Activated CD4-positive, CD25-positive, alpha-beta regulatory T cell treated with anti-CD3 and anti-CD28 coated beads, Interleukin-2, amount 50 U/mL, for 24 hours (primary cell): ENCODE results near the gene RCSD1.
"Not testable (repeated sequence)": the region's sequence is repeated elsewhere in the genome, so short reads cannot be mapped to it uniquely, and the experiment has no call there.

Source experiments
- ATAC-seq, 2 donors: fragments of 150-1000 bp; cut with Tn5 transposase; one replicate each; pipeline ENCODE4 v1.10.0; 2021; ENCODE audit warnings: mild to moderate bottlenecking in 1 of 2, moderate library complexity in 1 of 2

Gene RCSD1, protein sequence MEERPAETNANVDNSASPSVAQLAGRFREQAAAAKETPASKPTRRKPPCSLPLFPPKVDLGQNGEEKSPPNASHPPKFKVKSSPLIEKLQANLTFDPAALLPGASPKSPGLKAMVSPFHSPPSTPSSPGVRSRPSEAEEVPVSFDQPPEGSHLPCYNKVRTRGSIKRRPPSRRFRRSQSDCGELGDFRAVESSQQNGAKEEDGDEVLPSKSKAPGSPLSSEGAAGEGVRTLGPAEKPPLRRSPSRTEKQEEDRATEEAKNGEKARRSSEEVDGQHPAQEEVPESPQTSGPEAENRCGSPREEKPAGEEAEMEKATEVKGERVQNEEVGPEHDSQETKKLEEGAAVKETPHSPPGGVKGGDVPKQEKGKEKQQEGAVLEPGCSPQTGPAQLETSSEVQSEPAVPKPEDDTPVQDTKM

DNA sequence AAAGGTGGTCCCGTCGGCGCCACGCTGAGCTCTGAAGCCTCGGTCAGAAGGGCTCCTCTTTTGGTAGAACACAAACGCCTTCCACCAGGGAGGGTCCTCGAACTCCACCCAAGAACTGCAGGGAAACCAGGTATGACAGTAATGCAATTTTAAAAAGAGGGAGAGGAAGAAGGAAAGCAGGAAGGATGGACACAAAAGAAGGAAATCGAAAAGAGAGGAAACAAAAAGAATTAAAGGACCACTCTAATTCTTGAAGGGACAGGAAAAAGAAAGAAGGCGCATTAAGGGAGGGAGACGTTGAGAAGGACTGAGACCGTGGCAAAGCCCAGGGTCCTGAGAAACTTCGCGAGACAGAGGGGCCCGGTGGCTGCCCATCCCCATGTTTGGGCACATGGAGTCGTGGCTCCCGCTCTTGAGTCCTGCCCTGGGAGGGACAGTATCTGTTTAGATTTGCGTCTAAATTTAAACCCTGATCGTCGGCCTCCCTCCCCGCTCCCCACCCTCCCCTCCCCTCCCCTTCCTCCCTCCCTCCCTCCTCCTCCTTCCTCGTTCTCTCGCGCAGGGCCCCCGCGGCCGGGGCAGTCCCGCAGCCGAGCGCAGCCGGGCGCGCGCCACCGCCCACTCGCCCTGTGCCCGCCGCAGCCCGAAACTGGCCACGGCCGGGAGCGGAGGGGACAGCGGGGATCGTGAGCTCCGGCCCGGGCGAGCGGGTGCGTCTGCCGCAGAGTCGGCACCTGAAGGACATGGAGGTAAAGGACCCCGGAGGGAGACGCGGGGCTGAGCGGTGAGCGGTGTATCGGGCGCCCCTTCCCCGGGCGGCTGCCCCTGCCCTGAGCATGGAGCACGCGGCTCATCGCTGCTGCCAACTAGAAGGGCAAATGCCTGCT, at the start of gene RCSD1:
RCSD1 (plus strand) TSS at position 552 of the 887 bp plus-strand sequence; CDS start at position 744, 192 bp downstream.
- ATAC-seq: peak; percentile 19 to 26

DNA sequence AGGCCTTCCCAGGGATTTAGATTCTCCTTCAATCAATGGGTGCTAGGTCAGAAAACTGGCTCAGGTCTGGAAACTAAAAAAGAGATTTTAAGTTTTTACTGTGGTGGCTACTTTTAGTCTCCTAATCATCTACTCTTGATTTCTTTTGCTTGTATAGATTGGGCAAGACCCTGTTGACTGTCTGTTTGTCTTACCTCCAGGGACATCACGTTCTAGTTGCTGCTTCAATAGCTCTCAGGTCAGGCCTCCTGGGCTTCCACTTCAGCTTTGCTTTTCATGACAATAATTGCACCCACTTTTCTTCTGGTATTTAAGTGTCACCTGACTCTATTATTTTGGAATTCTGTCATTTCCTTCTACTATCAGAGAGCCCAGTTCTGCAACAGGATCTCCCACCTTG, 48.0 kb upstream of the RCSD1 start:
- ATAC-seq: no peak

DNA sequence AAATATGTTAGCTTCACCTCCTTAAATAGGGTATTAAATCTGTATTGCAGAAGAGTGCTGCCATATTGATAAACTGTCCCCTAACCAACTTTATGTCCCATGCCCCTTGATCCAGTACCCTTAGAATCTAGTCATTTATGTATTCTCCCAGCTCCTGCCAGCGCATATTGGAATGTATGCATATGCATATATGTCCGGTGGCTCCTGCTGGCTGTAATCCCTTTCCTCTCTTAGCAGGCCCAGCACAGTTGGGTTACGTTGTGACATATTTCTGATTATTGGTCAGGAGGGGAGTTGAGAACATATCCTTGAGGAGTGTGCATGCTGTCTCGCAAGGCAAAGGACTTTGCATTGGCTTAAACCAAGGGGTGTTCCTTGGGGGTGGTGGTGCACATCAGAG, 47.3 kb upstream of the RCSD1 start:
- no peak for ATAC-seq

DNA sequence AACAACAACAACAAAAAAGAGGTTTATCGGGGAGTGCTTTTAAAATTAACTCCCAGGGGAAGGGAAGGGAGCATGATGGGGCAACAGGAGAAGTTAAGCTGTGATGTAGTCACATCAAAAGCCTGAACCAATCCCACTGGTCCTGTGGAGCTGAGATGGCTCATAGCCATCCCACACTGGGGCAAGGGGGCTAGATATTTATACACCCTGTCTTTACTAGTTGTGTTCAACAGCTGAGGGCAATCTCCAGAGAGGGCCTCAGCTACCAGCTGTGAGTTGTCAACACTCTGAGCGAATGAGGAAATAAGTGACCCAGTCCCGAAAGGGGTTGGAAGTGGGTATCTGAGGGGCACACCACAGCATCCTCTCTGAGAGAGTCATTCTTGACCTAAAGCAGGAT, 45.5 kb upstream of the RCSD1 start:
- ATAC-seq: no peak

DNA sequence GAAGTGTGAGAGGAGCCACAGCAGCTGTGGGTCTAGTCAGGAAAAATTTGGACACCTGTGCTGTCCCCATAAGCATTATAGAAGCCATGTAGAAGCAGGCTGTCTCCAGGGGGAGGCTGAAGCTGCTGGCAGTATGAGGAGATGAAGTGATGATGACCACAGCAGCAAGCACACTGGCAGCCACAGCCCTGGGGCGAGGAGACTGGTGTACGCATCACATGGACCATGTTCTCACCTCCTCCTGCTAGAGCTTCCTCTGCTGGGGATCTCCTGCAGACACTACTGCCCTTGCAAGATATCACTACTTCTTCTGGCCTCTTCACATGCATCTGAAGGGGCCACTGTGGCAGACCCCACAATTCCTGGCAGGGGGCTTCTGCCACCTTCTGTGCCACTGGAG, 42.7 kb upstream of the RCSD1 start:
- ATAC-seq: no peak

DNA sequence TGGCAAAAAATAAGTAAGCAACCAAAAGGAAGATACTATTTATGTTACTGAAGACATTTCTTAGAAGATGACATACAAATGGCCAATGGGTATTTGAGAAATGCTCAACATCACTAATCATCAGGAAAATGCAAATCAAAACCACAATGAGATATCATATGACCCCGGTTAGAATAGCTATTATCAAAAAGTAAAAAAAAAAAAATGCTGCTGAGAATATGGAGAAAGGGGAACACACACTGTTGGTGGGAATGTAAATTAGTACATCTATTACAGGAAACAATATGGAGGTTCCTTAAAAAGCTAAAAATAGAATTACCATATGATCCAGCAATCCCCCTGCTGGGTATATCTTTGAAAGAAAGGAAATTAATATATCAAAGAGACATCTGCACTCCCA, 42.2 kb upstream of the RCSD1 start:
- no peak for ATAC-seq

DNA sequence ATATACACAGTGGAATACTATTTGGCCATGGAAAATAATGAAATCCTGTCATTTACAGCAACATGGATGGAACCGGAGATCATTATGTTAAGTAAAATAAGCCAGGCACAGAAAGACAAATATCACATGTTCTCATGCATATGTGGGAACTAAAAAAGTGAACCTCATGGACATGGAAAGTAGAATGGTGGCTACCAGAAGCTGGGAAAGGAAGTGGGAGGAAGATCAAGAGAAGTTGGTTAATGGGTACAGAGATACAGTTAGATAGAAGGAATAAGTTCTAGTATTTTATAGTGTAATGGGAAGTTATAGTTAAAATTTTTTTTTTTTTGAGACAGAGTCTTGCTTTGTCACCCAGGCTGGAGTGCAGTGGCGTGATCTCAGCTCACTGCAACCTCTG, 41.7 kb upstream of the RCSD1 start:
- no peak for ATAC-seq

DNA sequence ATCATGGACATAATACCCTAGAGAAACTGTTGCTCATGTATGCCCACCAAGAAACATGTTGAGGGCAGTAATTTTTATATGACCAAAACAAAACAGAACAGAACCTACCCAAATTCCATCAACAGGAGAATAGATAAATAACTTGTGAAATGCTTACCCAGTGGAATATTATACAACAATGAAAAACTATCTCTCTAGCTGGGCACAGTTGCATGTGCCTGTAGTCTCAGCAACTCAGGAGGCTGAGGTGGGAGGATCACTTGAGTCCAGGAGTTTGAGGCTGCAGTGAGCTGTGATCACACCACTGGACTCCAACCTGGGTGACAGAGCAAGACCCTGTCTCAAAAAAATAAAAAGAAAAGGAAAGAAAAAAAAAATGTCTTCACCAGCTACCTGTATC, 37.6 kb upstream of the RCSD1 start:
- ATAC-seq: no peak

DNA sequence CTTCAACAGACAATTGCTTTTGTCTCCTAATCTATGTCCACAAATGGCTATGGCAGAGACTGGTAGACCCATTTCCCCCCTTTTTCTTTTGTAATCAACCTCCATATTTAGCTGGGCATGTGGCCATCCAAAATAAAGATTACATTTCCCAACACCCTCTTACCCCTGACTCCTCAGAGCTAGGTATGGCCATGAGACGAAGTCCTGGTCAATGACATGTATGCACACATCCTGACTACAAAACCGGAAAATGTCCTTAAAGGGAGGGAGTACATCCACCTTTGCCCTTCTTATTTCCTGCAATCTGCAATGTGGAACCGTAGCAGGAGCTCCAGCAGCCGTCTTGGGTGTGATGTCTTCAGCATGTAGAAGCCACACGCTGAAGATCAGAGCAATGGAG, 36.2 kb upstream of the RCSD1 start:
- no peak for ATAC-seq

DNA sequence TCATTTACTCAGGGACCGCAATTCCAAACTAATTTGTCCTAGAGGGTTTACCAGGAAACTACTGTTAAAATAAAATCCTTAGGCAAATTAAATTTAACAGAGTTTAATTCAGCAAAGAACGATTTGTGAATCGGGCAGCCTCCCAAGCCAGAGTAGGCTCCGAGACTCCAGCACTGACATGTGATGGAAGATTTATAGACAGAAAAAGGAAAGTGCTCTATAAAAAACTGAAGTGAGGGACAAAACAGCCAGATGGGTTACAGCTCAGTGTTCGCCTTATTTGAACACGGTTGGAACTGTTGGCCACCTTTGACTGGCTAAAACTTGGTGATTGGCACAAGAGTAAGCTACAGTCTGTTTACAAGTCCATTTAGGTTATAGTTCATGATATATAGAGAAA, 35.2 kb upstream of the RCSD1 start:
- no peak for ATAC-seq

DNA sequence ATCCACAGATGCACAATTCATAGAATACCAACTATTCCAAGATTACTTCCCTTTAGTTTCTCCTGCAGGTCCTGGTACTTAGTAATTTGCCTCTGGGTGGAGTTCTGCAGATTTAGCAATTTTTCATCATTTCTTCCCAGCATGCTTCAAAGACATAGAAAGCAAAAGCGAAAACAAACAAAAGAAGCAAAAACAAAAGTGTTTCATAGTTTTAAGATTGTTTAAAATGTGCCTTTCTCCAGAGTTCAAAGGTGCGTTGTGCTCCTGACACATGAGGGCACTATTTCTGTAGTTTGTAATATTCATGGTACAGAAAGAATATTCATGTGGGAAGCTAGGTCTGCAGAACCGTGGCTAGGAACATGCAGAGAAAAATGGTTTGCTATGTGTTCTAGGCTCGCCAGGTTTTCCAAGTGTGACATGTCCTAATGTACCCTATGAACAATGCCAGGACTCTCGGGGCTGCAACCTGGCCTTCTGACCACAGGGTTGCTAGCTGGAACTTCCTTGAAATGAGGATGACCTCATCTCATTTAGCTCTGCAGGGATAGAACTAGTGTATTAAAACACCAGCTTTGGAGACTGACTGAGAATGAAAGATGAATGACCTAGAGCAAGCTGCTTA, 30.0 kb upstream of the RCSD1 start:
- peak; percentile 73 to 85 for ATAC-seq

DNA sequence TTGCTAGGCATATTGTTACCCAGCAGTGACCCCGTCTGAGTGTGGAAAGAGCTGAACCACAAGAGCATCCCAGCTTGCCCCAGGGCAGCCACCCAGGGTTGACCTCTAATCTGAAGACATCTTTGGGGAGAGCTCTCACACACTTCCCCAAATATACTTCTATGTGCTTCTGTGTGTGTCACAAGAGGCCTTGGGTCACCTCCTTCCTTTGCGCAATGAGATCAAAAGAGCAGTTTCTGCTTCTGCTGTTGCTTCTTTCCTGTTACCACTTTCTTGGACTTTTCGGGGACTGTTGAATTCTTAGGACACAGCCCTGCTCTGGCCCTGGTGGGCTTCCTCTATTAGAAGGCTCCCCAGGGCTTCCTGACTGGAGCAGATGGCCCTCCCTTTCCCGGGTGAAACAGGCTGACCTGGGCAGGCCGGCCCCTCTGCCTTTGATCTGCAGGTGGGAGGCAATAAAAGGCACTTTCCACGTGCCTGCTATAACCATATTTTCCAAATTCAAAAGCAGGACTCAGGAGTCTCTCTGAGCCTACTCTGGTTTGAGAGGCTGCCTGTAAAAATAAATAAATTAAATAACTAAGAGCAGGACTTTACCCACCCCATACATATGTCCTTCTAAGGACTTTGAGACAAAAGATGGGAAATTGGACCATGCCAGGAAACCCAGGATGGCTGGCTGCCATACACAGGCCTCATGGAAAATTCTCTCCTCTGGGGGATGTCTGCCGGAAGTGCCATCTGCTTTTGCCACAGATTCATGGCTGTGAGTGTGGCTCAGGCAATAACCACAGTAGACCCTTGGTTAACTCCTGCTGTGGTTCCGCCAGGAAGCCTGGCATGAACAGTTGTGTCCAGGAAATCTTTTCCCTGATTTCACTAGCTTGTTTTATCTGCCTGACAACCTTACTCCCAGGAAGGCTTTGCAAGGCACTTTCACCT, 28.3 kb upstream of the RCSD1 start:
- ATAC-seq: peak in 1 of 2 donors; percentile 13

DNA sequence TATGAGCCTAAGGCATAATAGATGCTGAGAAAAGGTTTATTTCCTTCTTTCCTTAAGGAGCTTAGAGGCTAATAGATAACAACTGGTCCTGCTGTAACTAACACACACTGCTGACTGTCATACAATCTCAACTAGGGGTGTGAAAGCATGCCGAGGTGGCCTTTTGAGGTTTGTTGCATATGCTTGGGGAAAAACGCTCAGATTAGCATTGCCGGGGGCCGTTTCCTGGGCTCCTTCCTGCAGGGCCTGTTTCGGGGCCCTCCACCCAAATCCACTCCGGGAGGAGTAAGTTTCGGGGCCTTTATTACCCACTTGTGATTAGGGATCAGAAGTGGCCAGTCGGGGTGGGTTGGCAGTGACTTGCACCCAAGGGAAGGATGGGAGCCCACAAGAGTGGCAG, 27.2 kb upstream of the RCSD1 start:
- peak in 1 of 2 donors; percentile 22 for ATAC-seq

DNA sequence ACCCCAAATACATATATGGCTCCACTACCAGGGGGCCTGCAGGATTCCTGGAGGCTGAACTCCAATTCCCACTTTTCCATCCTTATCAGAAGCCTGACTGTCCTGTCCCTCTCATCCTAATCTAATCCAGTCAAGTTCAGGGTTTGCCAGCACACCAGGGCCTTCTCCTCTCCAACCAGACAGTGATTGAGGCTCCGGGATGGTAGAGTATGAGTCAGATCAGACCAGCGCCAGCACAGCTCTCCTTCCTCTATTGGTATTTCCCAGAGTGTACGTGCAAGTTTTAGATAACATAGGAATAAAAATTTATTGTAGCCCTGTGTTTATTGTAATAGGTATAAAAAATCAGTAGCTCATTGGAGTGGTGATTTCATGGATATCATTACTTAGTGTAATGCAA, 24.5 kb upstream of the RCSD1 start:
- no peak for ATAC-seq

DNA sequence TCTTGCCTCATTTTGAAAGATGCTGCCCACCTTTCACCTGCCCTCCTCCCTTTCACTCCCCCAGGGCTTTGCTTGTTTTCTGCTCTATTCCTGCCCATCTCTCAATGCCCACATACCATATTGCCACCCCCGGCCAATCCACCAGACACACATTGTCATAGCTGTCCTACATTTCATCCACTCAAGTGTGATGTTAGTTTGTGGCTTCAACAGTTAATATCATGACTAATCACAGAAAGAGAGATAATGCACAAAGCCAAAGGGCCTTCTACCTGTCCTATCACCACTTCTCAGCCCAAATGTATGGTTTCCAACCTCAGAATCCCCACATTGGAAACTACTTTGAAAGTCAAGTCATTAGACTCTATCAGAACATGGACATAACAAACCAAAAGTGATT, 18.0 kb upstream of the RCSD1 start:
- ATAC-seq: peak in 1 of 2 donors; percentile 51

DNA sequence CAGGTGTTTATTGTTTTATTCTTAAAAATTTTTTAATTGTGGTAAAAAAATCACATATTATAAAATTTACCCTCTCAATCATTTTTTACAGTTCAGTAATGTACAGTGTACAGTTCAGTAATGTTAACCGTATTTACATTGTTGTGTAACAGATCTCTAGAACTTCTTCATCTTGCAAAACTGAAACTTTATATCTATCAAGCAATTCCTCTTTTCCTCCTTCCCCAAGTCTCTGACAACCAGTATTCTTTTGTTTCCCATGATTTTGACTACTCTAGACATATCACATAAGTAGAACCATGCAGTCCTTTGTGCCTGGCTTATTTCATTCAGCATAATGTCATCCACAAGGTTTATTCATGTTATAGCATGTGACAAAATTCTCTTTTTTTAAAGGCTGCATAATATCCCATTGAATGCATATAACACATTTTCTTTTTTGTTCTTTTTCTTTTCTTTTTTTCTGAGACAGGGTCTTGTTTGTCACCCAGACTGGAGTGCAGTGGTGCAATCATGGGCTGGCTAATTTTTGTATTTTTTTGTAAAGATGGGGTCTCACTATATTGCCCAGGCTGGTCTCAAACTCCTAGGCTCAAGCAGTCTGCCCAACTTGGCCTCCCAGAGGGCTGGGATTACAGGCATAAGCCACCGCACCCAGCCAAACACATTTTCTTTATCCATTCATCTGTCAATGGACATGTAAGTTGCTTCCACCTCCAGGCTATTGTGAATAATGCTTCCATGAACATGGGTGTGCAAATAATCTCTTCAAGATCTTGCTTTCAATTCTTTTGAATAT, 17.2 kb upstream of the RCSD1 start:
- no peak for ATAC-seq

DNA sequence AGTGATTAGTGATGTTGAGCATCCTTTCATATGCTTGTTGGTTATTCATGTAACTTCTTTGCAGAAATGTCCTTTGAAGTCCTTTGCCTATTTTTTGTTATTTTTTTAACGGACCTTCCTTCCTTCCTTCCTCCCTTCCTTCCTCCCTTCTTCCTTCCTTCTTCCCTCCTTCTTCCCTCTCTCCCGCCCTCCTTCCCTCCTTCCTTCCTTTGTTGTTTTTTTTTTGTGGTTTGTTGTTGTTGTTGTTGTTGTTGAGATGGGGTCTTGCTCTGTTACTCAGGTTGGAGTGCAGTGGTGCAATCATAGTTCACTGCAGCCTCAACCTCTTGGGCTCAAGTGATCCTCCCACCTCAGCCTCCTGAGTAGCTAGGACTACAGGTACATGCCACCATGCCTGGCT, 16.0 kb upstream of the RCSD1 start:
- not testable (repeated sequence) for ATAC-seq

DNA sequence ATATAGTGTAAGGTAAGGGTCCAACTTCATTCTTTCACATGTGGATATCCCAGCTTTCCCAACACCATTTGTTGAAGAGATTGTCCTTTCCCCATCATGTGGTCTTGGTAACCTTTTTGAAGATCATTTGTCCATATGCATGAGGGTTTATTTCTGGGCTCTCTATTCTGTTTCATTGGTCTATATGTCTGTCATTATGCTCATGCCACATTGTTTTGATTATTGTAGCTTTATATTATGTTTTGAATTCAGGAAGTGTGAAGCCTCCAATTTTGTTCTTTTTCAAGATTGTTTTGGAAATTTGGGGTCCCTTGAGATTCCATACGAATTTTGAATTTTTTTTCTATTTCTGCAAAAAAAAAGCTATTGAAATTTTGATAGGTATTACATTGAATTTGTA, 15.2 kb upstream of the RCSD1 start:
- ATAC-seq: no peak

DNA sequence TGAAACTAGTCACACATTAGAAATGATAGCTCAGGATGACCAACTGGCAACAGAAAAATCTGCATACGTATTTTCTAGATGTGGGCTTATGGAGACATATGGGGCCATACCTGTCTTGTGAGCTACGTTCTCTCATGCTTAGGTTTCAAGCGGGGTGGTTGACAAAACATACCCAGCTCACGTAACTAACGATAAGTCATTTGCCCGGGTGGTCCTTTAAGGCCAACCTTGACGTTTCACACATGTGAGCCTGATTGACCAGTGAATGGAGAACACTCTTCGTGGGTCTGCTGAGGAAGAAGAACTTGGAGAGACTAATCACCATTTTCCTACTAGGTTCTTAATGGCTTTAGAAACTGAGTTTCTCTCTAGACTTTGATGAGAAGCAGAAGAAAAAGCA, 13.5 kb upstream of the RCSD1 start:
- no peak for ATAC-seq

DNA sequence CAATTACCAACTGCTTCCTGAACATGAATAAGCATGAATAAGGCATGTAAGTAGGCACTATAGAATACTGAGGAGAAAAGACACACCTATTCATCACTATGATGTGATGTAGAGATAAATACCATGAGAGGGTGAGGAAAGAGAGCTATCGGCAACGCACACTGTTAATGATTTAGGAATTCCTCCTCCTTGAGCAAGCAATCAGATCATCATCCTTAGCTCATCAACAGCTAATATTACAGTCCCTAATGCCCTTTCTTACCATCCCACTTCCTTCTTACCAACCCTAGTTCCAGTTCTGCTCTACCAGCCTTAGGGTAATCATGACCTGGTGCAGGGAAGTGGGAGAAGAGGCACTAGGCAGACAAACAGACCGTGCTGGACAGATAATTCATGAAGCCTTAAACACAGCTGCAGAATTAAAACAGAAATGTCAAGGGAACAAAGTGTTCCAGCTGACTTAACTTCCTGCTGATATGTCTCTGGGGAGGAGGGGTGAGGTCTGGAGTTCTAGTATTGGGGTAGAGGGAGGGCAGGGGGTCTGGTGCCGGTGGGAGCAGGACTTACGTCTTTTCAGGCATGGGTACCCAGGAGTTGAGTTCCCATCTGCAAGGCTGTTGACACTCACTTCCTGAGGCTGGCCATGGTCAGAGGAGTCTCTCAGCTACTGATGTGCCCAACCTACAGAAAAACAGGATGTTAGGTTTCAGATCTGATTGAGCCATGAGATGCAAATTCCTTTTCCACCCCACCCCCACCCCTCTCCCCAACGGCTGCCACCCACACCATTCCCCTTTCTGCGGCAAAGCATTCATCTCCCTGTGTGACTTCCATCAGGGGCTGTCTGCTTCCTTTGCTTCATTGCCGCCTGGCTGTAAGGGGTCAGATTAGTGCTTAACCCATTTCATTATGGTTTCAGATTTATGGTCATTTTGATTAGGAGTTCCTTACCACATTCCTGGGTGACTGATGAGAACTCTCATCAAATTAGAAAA, 12.6 kb upstream of the RCSD1 start:
- ATAC-seq: peak; percentile 39 to 53
